ENCODE results near the gene GALNT16. TPM values are rescaled to one million over a fixed set of nuclear protein-coding genes. Genes with fewer than 3 reads are reported as not detected.

Gene GALNT16
- total RNA-seq, 4 donors from 2014 or later, result 2.2 to 7.1 (median 6.9) TPM

DNA sequence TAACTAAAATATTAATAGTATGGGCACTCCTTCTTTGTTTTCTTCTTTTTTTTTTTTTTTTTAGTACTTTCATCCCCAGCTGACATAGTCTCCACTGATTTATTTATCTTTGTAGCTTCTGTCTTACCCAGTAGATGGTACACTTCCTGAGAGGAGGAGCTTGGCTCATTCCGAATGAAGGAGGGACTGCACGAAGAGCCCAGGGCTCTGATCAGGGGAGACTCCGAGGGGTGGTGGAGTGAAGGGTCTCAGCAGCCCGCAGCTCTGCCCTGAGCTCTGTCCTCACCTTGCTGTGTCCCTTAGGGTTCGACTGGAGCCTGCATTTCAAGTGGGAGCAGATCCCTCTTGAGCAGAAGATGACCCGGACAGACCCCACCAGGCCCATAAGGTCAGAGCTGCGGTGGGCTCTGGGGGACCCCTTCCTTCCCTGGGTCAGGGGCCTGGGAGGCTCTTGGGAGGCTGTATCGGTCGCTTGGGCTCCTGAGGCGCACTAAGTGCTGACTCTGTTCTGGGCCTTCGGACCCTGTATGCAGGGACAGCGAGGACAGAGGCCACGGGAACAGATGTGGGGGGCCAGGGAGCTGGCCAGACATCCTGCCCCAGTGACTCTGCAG is 72.9 kb downstream of the GALNT16 start:
- 76 to 84% methylated on average over 12 to 13 of the region's 13 CpGs for WGBS, 2 donors
- Histone ChIP-seq H3K9me3 (no peaks in the 10 kb centered on the region), H3K4me1 (no peaks in the 10 kb centered on the region), H3K27ac (no peak overlapping the region), H3K36me3 (no peaks in the 10 kb centered on the region), H3K27me3 (no peaks in the 10 kb centered on the region), H3K4me3 (replicated peaks in 1 of 3) (no peak overlapping the region)
- TF ChIP-seq POLR2A (IDR thresholded peaks at IDR 0.05), result no peak
- TF ChIP-seq, protein P1, sequence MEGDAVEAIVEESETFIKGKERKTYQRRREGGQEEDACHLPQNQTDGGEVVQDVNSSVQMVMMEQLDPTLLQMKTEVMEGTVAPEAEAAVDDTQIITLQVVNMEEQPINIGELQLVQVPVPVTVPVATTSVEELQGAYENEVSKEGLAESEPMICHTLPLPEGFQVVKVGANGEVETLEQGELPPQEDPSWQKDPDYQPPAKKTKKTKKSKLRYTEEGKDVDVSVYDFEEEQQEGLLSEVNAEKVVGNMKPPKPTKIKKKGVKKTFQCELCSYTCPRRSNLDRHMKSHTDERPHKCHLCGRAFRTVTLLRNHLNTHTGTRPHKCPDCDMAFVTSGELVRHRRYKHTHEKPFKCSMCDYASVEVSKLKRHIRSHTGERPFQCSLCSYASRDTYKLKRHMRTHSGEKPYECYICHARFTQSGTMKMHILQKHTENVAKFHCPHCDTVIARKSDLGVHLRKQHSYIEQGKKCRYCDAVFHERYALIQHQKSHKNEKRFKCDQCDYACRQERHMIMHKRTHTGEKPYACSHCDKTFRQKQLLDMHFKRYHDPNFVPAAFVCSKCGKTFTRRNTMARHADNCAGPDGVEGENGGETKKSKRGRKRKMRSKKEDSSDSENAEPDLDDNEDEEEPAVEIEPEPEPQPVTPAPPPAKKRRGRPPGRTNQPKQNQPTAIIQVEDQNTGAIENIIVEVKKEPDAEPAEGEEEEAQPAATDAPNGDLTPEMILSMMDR (IDR thresholded peaks at IDR 0.05), result no peak
- no peak for DNase-seq
- intact Hi-C loops (cut with DNase I), result no loop called here

DNA sequence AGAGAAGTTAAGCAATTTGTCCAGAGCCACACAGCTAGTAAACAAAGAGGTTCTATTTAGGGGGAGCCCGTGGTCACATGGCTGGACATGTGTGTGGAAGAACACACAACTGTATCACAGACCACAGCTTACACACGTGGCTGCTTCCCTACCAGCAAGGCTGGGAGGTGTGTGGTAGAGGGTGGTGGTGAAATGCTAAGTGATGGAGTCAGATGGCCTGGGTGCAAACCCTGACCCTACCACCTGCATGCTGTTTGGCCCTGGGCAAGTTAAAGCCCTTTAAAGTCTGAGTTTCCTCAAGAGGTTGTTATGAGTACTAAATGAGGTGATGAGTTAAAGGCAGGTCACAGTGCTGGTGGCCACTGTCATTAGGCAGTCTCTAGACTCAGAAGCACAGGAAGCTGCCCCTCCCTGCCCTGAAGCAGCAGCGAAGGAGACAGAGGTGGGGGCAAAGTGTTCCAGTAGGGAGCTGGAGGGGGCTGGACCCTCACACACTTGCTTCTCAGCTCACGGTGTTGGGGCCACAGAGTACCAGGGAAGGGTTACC is 73.9 kb downstream of the GALNT16 start:
- no peak overlapping the region for H3K4me3 ChIP-seq (replicated peaks in 1 of 3)

DNA sequence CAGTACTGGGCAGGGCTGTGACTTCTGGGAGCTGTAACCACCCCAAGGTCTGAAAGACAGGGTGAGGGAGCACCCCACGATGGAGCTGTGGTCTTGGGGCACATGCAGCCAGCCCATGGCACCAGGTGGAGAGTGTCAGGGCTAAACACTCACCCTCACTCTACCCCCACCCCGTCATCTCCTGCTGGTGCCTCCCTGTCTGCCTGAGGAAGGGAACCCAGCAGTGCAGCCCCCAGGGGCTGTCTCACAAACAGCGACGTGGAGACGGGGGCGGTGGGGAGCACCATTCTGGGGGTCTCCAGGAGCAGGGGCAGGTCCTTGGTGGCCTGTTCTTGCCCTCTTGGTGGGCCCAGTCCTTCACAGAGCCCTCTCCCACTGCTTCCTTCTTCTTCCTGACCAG is 74.6 kb downstream of the GALNT16 start:
- DNase-seq, result no peak
- Histone ChIP-seq H3K27ac (no peak overlapping the region), H3K27me3 (no peaks in the 10 kb centered on the region), H3K4me3 (replicated peaks in 1 of 3) (no peak overlapping the region), H3K4me1 (no peaks in the 10 kb centered on the region), H3K9me3 (no peaks in the 10 kb centered on the region), H3K36me3 (no peaks in the 10 kb centered on the region)
- TF ChIP-seq POLR2A (IDR thresholded peaks at IDR 0.05), result no peak
- TF ChIP-seq, protein P1 (IDR thresholded peaks at IDR 0.05), result no peak
- intact Hi-C loops (cut with DNase I), result no loop called here
- 80 to 91% methylated on average over 1 to 6 of the region's 6 CpGs for WGBS, 2 donors

More for the DNA sequence above, 73.9 kb downstream of the GALNT16 start:
- TF ChIP-seq POLR2A (IDR thresholded peaks at IDR 0.05), result no peak
- TF ChIP-seq, protein P1 (IDR thresholded peaks at IDR 0.05), result no peak
- 73 to 79% methylated on average over 4 of the region's 4 CpGs for WGBS, 2 donors
- Histone ChIP-seq H3K27ac (no peak overlapping the region), H3K27me3 (no peaks in the 10 kb centered on the region), H3K4me1 (no peaks in the 10 kb centered on the region), H3K9me3 (no peaks in the 10 kb centered on the region), H3K36me3 (no peaks in the 10 kb centered on the region)
- DNase-seq, result no peak
- intact Hi-C loops (cut with DNase I), result no loop called here

DNA sequence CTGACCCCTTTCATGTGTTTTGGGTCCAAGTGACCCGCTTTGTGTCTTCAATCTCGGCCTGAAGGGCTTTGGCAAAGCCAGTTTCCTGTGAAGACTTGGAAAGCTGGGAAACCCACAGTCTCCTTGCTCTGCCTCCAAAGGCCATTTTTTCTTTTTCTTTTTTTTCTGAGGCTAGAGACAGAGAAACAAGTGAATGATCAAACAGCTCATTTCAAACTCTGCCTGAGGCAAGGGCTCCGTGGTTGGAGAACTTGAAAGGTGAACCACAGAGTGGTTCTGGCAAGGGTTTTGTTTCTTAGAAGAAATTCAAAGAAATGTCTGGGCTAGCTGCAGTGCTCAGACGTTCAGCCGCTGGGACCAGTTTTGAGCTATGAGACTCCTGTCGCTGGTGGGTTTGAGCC is 75.4 kb downstream of the GALNT16 start:
- Histone ChIP-seq H3K27ac (no peak overlapping the region), H3K4me1 (no peaks in the 10 kb centered on the region), H3K27me3 (no peaks in the 10 kb centered on the region), H3K4me3 (replicated peaks in 1 of 3) (no peak overlapping the region), H3K36me3 (no peaks in the 10 kb centered on the region), H3K9me3 (no peaks in the 10 kb centered on the region)
- intact Hi-C loops (cut with DNase I), result no loop called here
- TF ChIP-seq, protein P1 (IDR thresholded peaks at IDR 0.05), result no peak
- TF ChIP-seq POLR2A (IDR thresholded peaks at IDR 0.05), result no peak
- no peak for DNase-seq
- WGBS, 2 donors, result 50 to 51% methylated on average over 6 of the region's 6 CpGs

DNA sequence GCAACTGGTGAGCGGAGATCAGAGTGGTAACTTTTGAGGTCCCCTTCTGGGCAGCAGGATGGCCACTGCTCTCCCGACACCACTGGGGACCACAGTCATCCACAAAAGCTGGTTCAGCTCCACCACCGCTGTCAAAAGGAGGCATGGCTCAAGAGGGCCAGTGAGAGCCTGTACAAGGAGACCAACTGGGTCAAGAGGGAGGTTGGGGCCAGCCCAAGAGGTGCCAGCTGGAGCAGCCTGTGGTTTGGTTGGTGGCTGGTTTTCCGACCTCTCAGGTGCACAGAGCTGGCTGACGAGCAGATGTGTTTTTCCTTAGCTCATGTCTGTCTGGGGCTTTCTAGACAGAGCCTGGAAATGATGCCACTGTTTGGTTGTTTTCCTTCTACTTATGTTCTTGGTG is 78.0 kb downstream of the GALNT16 start:
- Histone ChIP-seq H3K4me1 (no peaks in the 10 kb centered on the region), H3K4me3 (replicated peaks in 1 of 3) (no peak overlapping the region), H3K9me3 (no peaks in the 10 kb centered on the region), H3K27me3 (no peaks in the 10 kb centered on the region), H3K36me3 (no peaks in the 10 kb centered on the region), H3K27ac (no peak overlapping the region)
- 82 to 91% methylated on average over 5 of the region's 5 CpGs for WGBS, 2 donors
- no peak for DNase-seq
- TF ChIP-seq, protein P1 (IDR thresholded peaks at IDR 0.05), result no peak
- no peak for TF ChIP-seq POLR2A (IDR thresholded peaks at IDR 0.05)
- intact Hi-C loops (cut with DNase I), result no loop called here
